HCT116 (cell line): ENCODE measurements around the gene RADIL. TPM values are rescaled to one million over a fixed set of nuclear protein-coding genes. Genes with fewer than 3 reads are reported as not detected.

Experiments used
- ATAC-seq: fragments of 200-7000 bp; cut with Tn5 transposase; 2 replicates; pipeline ENCODE4 v1.9.1; 2020; ENCODE audit warnings: mild to moderate bottlenecking, moderate library complexity
- BruUV-seq: library from RNA; stranded (reverse); fragments of 400-500 nt; replicated peaks from 2 replicates; lab custom pipeline; 2021; lab: Mats Ljungman, UMichigan
- CTCF ChIA-PET: fragments of 300-600 bp; sonication (Branson Sonifier 250); formaldehyde crosslinking; loops from one replicate; lab custom pipeline; 2021; ENCODE audit warnings: antibody characterized with exemption; lab: Charles Lee
- POLR2A ChIA-PET: fragments of 300-600, 350-600 bp; sonication (Branson Sonifier 250); formaldehyde crosslinking; loops from one replicate; lab custom pipeline; 2021; ENCODE audit warnings: antibody characterized with exemption; lab: Charles Lee
- RAD21 ChIA-PET, 2 experiments: fragments of 300-600 bp; sonication (Branson Sonifier 250); formaldehyde crosslinking; loops; one replicate each; lab custom pipeline; 2023; ENCODE audit warnings: low total read pairs in 2 of 2; ENCODE audit not compliant: uncharacterized antibody in 2 of 2, unreplicated experiment in 2 of 2, low non-redundant PET in 1 of 2; lab: Charles Lee
- DNase-seq: peaks from one replicate; pipeline ENCODE4 v3.0.0-alpha.2; 2010; ENCODE audit warnings: low read depth, low spot score
- H2AFZ ChIP-seq: fragments of 200-600 bp; shearing (Covaris generic), sonication (generic); 2 replicates; pipeline ENCODE4 v1.6.1; 2017; ENCODE audit warnings: low read depth, mixed run types, mixed read lengths, antibody characterized with exemption, low read length; ENCODE audit not compliant: poor library complexity, severe bottlenecking
- H3K27ac ChIP-seq: 2 replicates; pipeline ENCODE4 v1.5.1; 2012; ENCODE audit warnings: low read depth, low read length
- H3K27me3 ChIP-seq: fragments of 200-600 bp; sonication (generic); 2 replicates; pipeline ENCODE4 v1.6.1; 2016; ENCODE audit warnings: mixed run types, low read length, mixed read lengths; ENCODE audit not compliant: insufficient read depth
- H3K36me3 ChIP-seq, 2 experiments: fragments of 200-500 bp in 1 of 2; fragments of 200-600 bp in 1 of 2; sonication (Bioruptor generic) in 1 of 2; sonication (generic) in 1 of 2; 2 replicates each; pipeline versions ENCODE4 v1.5.1 to v1.6.1; 2014 to 2016; ENCODE audit warnings: low read length in 2 of 2, inconsistent platforms in 1 of 2, mixed read lengths in 1 of 2, mixed run types in 1 of 2; ENCODE audit not compliant: insufficient read depth in 2 of 2, control insufficient read depth in 1 of 2
- H3K4me1 ChIP-seq, 2 experiments: fragments of 200-600 bp in 1 of 2; sonication (generic) in 1 of 2; 2 replicates each; pipeline versions ENCODE4 v1.5.1 to v1.6.1; 2012 to 2017; ENCODE audit warnings: low read length in 2 of 2, inconsistent platforms in 1 of 2, mild to moderate bottlenecking in 1 of 2, mixed read lengths in 1 of 2, mixed run types in 1 of 2, moderate library complexity in 1 of 2; ENCODE audit not compliant: insufficient read depth in 2 of 2, control insufficient read depth in 1 of 2
- H3K4me2 ChIP-seq: fragments of 200-600 bp; sonication (generic); 2 replicates; pipeline ENCODE4 v1.6.1; 2017; ENCODE audit warnings: mixed run types, low read length, mixed read lengths
- H3K4me3 ChIP-seq, 2 experiments: fragments of 200-600 bp in 1 of 2; sonication (generic) in 1 of 2; replicated peaks in 1 of 2; 2 replicates each; pipeline ENCODE4 v1.5.1; 2011 to 2016; ENCODE audit warnings: low read length in 2 of 2, control low read depth in 1 of 2, low read depth in 1 of 2, mild to moderate bottlenecking in 1 of 2, mixed read lengths in 1 of 2, mixed run types in 1 of 2
- H3K79me2 ChIP-seq: fragments of 200-600 bp; sonication (generic); 2 replicates; pipeline ENCODE4 v1.6.1; 2017; ENCODE audit warnings: mild to moderate bottlenecking, mixed run types, low read length, moderate library complexity, mixed read lengths; ENCODE audit not compliant: insufficient read depth
- H3K9ac ChIP-seq: fragments of 200-600 bp; sonication (generic); 2 replicates; pipeline ENCODE4 v1.6.1; 2016; ENCODE audit warnings: low read length, mixed read lengths
- H3K9me2 ChIP-seq: fragments of 200-600 bp; sonication (generic), shearing (Covaris generic); 2 replicates; pipeline ENCODE4 v1.6.1; 2017; ENCODE audit warnings: mixed run types, mild to moderate bottlenecking, moderate library complexity; ENCODE audit not compliant: insufficient read depth
- H3K9me3 ChIP-seq, 2 experiments: fragments of 200-500 bp in 1 of 2; fragments of 200-600 bp in 1 of 2; sonication (Bioruptor generic) in 1 of 2; sonication (generic) in 1 of 2; 2 replicates each; pipeline ENCODE4 v1.6.1; 2014 to 2017; ENCODE audit warnings: low read length in 2 of 2, mixed read lengths in 2 of 2, inconsistent platforms in 1 of 2, low read depth in 1 of 2, mild to moderate bottlenecking in 1 of 2, mixed run types in 1 of 2, moderate library complexity in 1 of 2; ENCODE audit not compliant: control insufficient read depth in 1 of 2, insufficient read depth in 1 of 2
- H4K20me1 ChIP-seq: fragments of 200-600 bp; sonication (generic), shearing (Covaris generic); 2 replicates; pipeline ENCODE4 v1.6.1; 2017; ENCODE audit warnings: mixed run types, mild to moderate bottlenecking, moderate library complexity; ENCODE audit not compliant: insufficient read depth
- CBX3 ChIP-seq: IDR thresholded peaks from 2 replicates; pipeline ENCODE4 v1.6.1; 2012; ENCODE audit warnings: low read depth
- CEBPB ChIP-seq: IDR thresholded peaks from 2 replicates; pipeline ENCODE4 v1.6.1; 2012; ENCODE audit warnings: low read depth
- CTCF ChIP-seq, 3 experiments: fragments of 200-600 bp in 1 of 3; sonication (generic) in 1 of 3; IDR thresholded peaks in 2 of 3; conservative IDR thresholded peaks in 1 of 3; 2 replicates each; pipeline ENCODE4 v1.5.1; 2012 to 2017; ENCODE audit warnings: low read depth in 2 of 3, low read length in 2 of 3, antibody characterized with exemption in 1 of 3, borderline replicate concordance in 1 of 3, control low read depth in 1 of 3, mild to moderate bottlenecking in 1 of 3, mixed read lengths in 1 of 3, mixed run types in 1 of 3, moderate library complexity in 1 of 3; ENCODE audit not compliant: insufficient read depth in 1 of 3
- ELF1 ChIP-seq: IDR thresholded peaks from 2 replicates; pipeline ENCODE4 v1.6.1; 2012; ENCODE audit warnings: low read depth, borderline replicate concordance
- JUND ChIP-seq: IDR thresholded peaks from 2 replicates; pipeline ENCODE4 v1.6.1; 2012
- MAX ChIP-seq: IDR thresholded peaks from 2 replicates; pipeline ENCODE4 v1.6.1; 2012
- POLR2A ChIP-seq: IDR thresholded peaks from 2 replicates; pipeline ENCODE4 v1.7.0; 2011; ENCODE audit warnings: borderline replicate concordance; ENCODE audit not compliant: insufficient read depth, insufficient read length; ENCODE audit errors: extremely low read depth
- POLR2AphosphoS5 ChIP-seq: IDR thresholded peaks from 2 replicates; pipeline ENCODE4 v1.6.1; 2011; ENCODE audit warnings: mild to moderate bottlenecking, low read depth, low read length, moderate library complexity
- REST ChIP-seq: IDR thresholded peaks from 2 replicates; pipeline ENCODE4 v1.6.1; 2012; ENCODE audit warnings: low read depth
- SIN3A ChIP-seq: IDR thresholded peaks from 2 replicates; pipeline ENCODE4 v1.6.1; 2012; ENCODE audit warnings: low read depth
- SP1 ChIP-seq: IDR thresholded peaks from 2 replicates; pipeline ENCODE4 v1.6.1; 2012; ENCODE audit warnings: low read depth
- SRF ChIP-seq: IDR thresholded peaks from 2 replicates; pipeline ENCODE4 v1.6.1; 2012; ENCODE audit warnings: low read depth
- TCF7L2 ChIP-seq: IDR thresholded peaks from 2 replicates; pipeline ENCODE4 v1.7.0; 2011; ENCODE audit warnings: borderline replicate concordance, inconsistent platforms; ENCODE audit not compliant: insufficient read depth, insufficient read length; ENCODE audit errors: extremely low read depth
- YY1 ChIP-seq: IDR thresholded peaks from 2 replicates; pipeline ENCODE4 v1.6.1; 2011; ENCODE audit warnings: low read length, low read depth, moderate library complexity, mild to moderate bottlenecking; ENCODE audit not compliant: insufficient replicate concordance; ENCODE audit errors: extremely low read depth
- ZBTB33 ChIP-seq: IDR thresholded peaks from 2 replicates; pipeline ENCODE4 v1.6.1; 2011; ENCODE audit warnings: mild to moderate bottlenecking, low read length, moderate library complexity; ENCODE audit not compliant: insufficient replicate concordance; ENCODE audit errors: extremely low read depth
- ZFX ChIP-seq: fragments of 450-650 bp; IDR thresholded peaks from 2 replicates; pipeline ENCODE4 v1.6.1; 2017
- ZNF274 ChIP-seq: fragments of 200-500 bp; sonication (Bioruptor generic); IDR thresholded peaks from 2 replicates; pipeline ENCODE4 v1.6.1; 2014; ENCODE audit warnings: mild to moderate bottlenecking, low read depth, low read length, inconsistent platforms
- intact Hi-C: fragments of 100-400 bp; cut with micrococcal nuclease; formaldehyde crosslinking; loops from 2 replicates; pipeline ENCODE4 v1.10.0; 2022
- total RNA-seq: library from RNA; stranded (reverse); gene quantifications from one replicate; pipeline ENCODE4 v1.2.1, GENCODE V29; 2021; ENCODE audit not compliant: unreplicated experiment

RADIL gene
- total RNA-seq, 1 experiment from 2014 or later = 5.3 TPM

GRCh38 chr7:4792537-4793126 lies 90.9 kb downstream of the RADIL start:
- no peak for TF ChIP-seq REST
- no peak for TF ChIP-seq ZNF274
- TF ChIP-seq YY1 = no peak
- TF ChIP-seq CTCF (IDR thresholded peaks at IDR 0.05 in 2 of 3, conservative IDR thresholded peaks at IDR 0.05 in 1 of 3; ENCODE audit: borderline replicate concordance in 1 of 3, insufficient read depth in 1 of 3, low read depth in 2 of 3, low read length in 2 of 3) = no peak
- no peak for TF ChIP-seq CBX3
- TF ChIP-seq SIN3A = no peak
- TF ChIP-seq MAX = no peak
- no peak for TF ChIP-seq JUND
- TF ChIP-seq POLR2AphosphoS5 = no peak
- TF ChIP-seq TCF7L2 = no peak
- no peak for TF ChIP-seq SRF
- no peak for TF ChIP-seq SP1
- TF ChIP-seq POLR2A = no peak
- no peak for TF ChIP-seq ELF1
- no peak for TF ChIP-seq ZBTB33
- no peak for TF ChIP-seq ZFX
- no peak for TF ChIP-seq CEBPB
- intact Hi-C loops = loop anchor here (1.0 kb wide), 1 partner anchor 293 kb away; no protein-coding TSS in a partner anchor
- no peaks in the 10 kb centered on the region for H3K9me2 ChIP-seq
- H3K9me3 ChIP-seq = no peaks in the 10 kb centered on the region
- no peak overlapping the region for H3K9ac ChIP-seq
- no peaks in the 10 kb centered on the region for H4K20me1 ChIP-seq
- no peaks in the 10 kb centered on the region for H3K36me3 ChIP-seq
- ChIA-PET RAD21 (interaction anchor here in 1 of 2 experiments (0.6 kb wide), 1 partner anchor 91 kb away, joined by 3 read pairs; the partner anchor contains the start of gene RADIL), CTCF (interaction anchor here (0.6 to 1.4 kb wide), 6 partner anchors 17 to 291 kb away, joined by 3 to 8 read pairs (median 4); partner anchors contain the start of genes AP5Z1 and RADIL), POLR2A (interaction anchor here (0.6 kb wide), 1 partner anchor 1573 kb away, joined by 3 read pairs; no protein-coding TSS in a partner anchor)
- no peak overlapping the region for H3K4me2 ChIP-seq
- no peaks in the 10 kb centered on the region for H3K79me2 ChIP-seq
- peak; percentile 1; the same call in 1 of the 2 replicates for ATAC-seq
- no peak for DNase-seq
- H3K4me1 ChIP-seq = peaks cover 2 to 14% of the 10 kb centered on the region in 2 experiments; a peak in 3 of 4 replicates
- no peak overlapping the region for H2AFZ ChIP-seq
- H3K27me3 ChIP-seq = no peaks in the 10 kb centered on the region
- H3K27ac ChIP-seq = no peak overlapping the region; the same call in 1 of the 2 replicates
- H3K4me3 ChIP-seq = no peak overlapping the region
- BruUV-seq = no TSS peak
